ENCODE results near the gene U2AF2.

DNA sequence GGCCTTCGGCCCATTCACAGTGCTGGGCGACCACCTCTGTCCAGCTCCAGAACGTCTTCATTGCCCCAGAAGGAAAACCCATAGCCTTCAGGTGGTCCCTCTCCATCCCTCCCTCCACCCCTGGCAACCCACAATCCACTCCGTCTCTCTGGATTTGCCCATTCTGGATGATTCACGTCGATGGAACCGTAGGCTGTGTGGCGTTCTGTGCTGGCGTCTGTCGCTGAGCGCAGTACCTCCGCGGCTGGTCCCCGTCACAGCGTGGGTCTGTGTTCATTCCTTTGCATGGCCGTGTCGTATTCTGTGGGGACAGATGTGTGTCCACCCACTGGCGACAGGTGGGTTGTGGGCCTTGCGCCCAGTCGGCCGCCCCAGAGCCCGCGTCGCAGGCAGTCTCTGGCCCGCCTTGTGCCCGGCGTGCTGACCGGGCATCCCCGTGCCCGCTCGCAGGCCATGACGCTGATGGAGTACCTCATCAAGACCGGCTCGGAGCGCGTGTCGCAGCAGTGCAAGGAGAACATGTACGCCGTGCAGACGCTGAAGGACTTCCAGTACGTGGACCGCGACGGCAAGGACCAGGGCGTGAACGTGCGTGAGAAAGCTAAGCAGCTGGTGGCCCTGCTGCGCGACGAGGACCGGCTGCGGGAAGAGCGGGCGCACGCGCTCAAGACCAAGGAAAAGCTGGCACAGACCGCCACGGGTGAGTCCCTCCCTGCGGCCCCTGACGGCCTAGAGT is 30.3 kb downstream of the U2AF2 start:
- TF ChIP-seq, protein P1, sequence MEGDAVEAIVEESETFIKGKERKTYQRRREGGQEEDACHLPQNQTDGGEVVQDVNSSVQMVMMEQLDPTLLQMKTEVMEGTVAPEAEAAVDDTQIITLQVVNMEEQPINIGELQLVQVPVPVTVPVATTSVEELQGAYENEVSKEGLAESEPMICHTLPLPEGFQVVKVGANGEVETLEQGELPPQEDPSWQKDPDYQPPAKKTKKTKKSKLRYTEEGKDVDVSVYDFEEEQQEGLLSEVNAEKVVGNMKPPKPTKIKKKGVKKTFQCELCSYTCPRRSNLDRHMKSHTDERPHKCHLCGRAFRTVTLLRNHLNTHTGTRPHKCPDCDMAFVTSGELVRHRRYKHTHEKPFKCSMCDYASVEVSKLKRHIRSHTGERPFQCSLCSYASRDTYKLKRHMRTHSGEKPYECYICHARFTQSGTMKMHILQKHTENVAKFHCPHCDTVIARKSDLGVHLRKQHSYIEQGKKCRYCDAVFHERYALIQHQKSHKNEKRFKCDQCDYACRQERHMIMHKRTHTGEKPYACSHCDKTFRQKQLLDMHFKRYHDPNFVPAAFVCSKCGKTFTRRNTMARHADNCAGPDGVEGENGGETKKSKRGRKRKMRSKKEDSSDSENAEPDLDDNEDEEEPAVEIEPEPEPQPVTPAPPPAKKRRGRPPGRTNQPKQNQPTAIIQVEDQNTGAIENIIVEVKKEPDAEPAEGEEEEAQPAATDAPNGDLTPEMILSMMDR (IDR thresholded peaks at IDR 0.05; ENCODE audit: low read depth, low read length) = no peak
- TF ChIP-seq EZH2phosphoT487 (IDR thresholded peaks at IDR 0.05; ENCODE audit: low read depth) = no peak

Data from OCI-LY3 (cell line).